ENCODE results near the gene PTPRG. TPM values are rescaled to one million over a fixed set of nuclear protein-coding genes. Genes with fewer than 3 reads are reported as not detected.

The PTPRG gene
- polyA plus RNA-seq, 3 donors, result not detected

DNA sequence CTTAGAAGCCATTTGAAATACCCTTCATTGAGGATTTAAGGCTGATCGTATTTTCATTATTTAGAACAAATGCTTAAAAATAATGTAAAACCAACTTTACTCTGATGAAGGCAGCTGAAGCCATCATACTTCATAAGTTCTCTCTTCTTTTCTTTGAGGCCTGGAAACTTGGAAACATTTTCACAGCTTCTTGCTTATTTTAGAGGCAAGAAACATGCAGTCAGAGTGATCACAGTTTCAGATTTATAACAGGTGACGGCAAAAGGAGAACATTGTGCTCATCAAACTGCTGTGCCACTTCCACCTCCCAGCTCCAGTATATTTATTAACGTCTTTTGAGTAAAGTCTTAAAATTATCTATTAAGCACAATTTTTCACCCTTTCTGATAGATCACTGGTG is 376.1 kb downstream of the PTPRG start:
- H3K9me3 Mint-ChIP-seq, result peaks cover 0 to 6% (median 4%) of the 10 kb centered on the region in 7 donors
- peaks cover 0 to 2% (median 0%) of the 10 kb centered on the region in 3 donors for H3K27me3 Mint-ChIP-seq (ENCODE audit: low read depth in 3 of 3)
- no peaks in the 10 kb centered on the region for H3K27me3 ChIP-seq (ENCODE audit: control insufficient read depth in 2 of 2, insufficient read depth in 2 of 2, low read length in 2 of 2)
- H3K27ac Mint-ChIP-seq, result no peak overlapping the region
- H3K27ac ChIP-seq (ENCODE audit: low read depth in 1 of 2, low read length in 2 of 2), result no peak overlapping the region
- no peaks in the 10 kb centered on the region for H4K20me1 ChIP-seq (ENCODE audit: insufficient read depth, low read length)
- no peaks in the 10 kb centered on the region for H3K79me2 ChIP-seq (ENCODE audit: insufficient read depth, low read length)
- H3K4me1 Mint-ChIP-seq, result no peaks in the 10 kb centered on the region
- no peak overlapping the region for H3K4me3 Mint-ChIP-seq
- no peaks in the 10 kb centered on the region for H3K36me3 Mint-ChIP-seq
- H3K4me3 ChIP-seq (replicated peaks in 1 of 3; ENCODE audit: low read depth in 2 of 3, low read length in 3 of 3), result no peak overlapping the region
- TF ChIP-seq, protein P1, sequence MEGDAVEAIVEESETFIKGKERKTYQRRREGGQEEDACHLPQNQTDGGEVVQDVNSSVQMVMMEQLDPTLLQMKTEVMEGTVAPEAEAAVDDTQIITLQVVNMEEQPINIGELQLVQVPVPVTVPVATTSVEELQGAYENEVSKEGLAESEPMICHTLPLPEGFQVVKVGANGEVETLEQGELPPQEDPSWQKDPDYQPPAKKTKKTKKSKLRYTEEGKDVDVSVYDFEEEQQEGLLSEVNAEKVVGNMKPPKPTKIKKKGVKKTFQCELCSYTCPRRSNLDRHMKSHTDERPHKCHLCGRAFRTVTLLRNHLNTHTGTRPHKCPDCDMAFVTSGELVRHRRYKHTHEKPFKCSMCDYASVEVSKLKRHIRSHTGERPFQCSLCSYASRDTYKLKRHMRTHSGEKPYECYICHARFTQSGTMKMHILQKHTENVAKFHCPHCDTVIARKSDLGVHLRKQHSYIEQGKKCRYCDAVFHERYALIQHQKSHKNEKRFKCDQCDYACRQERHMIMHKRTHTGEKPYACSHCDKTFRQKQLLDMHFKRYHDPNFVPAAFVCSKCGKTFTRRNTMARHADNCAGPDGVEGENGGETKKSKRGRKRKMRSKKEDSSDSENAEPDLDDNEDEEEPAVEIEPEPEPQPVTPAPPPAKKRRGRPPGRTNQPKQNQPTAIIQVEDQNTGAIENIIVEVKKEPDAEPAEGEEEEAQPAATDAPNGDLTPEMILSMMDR (IDR thresholded peaks at IDR 0.05), result no peak
- H3K4me2 ChIP-seq (replicated peaks; ENCODE audit: extremely low read depth, low read length, poor library complexity, severe bottlenecking), result no peak overlapping the region
- no peak overlapping the region for H3K9ac ChIP-seq (ENCODE audit: insufficient read depth, low read length, poor library complexity, severe bottlenecking)
- intact Hi-C loops (cut with micrococcal nuclease), result no loop called here
- no peak for DNase-seq
- H3K9me3 ChIP-seq (replicated peaks in 1 of 2; ENCODE audit: control insufficient read depth in 1 of 2, insufficient read depth in 1 of 2, low read length in 2 of 2), result peaks cover 0 to 8% of the 10 kb centered on the region in 2 donors
- 100% methylated on average over 1 of the region's 3 CpGs for WGBS (ENCODE audit: insufficient coverage)
- no peak overlapping the region for H2AFZ ChIP-seq (ENCODE audit: insufficient read depth, low read depth, low read length, poor library complexity, severe bottlenecking)
- H3K36me3 ChIP-seq (replicated peaks in 1 of 2; ENCODE audit: control insufficient read depth in 1 of 2, insufficient read depth in 2 of 2, low read length in 2 of 2), result no peaks in the 10 kb centered on the region
- no peaks in the 10 kb centered on the region for H3K4me1 ChIP-seq (ENCODE audit: control insufficient read depth in 1 of 2, insufficient read depth in 2 of 2, low read length in 2 of 2)

GRCh38 chr3:61938878-61939549 is 377.6 kb downstream of the PTPRG start:
- H3K9me3 Mint-ChIP-seq, result peaks cover 0 to 6% (median 4%) of the 10 kb centered on the region in 7 donors
- H3K36me3 Mint-ChIP-seq, result no peaks in the 10 kb centered on the region
- Histone ChIP-seq H3K9ac (ENCODE audit: insufficient read depth, low read length, poor library complexity, severe bottlenecking) (no peak overlapping the region), H3K4me2 (replicated peaks; ENCODE audit: extremely low read depth, low read length, poor library complexity, severe bottlenecking) (no peak overlapping the region), H3K36me3 (replicated peaks in 1 of 2; ENCODE audit: control insufficient read depth in 1 of 2, insufficient read depth in 2 of 2, low read length in 2 of 2) (no peaks in the 10 kb centered on the region), H2AFZ (ENCODE audit: insufficient read depth, low read depth, low read length, poor library complexity, severe bottlenecking) (no peak overlapping the region), H3K79me2 (ENCODE audit: insufficient read depth, low read length) (no peaks in the 10 kb centered on the region), H3K4me1 (ENCODE audit: control insufficient read depth in 1 of 2, insufficient read depth in 2 of 2, low read length in 2 of 2) (no peaks in the 10 kb centered on the region), H3K27me3 (ENCODE audit: control insufficient read depth in 2 of 2, insufficient read depth in 2 of 2, low read length in 2 of 2) (no peaks in the 10 kb centered on the region), H3K27ac (ENCODE audit: low read depth in 1 of 2, low read length in 2 of 2) (no peak overlapping the region), H4K20me1 (ENCODE audit: insufficient read depth, low read length) (no peaks in the 10 kb centered on the region), H3K4me3 (replicated peaks in 1 of 3; ENCODE audit: low read depth in 2 of 3, low read length in 3 of 3) (no peak overlapping the region), H3K9me3 (replicated peaks in 1 of 2; ENCODE audit: control insufficient read depth in 1 of 2, insufficient read depth in 1 of 2, low read length in 2 of 2) (peaks cover 0 to 8% of the 10 kb centered on the region in 2 donors)
- H3K4me3 Mint-ChIP-seq, result no peak overlapping the region
- DNase-seq, result no peak
- H3K27ac Mint-ChIP-seq, result no peak overlapping the region
- intact Hi-C loops (cut with micrococcal nuclease), result no loop called here
- WGBS (ENCODE audit: insufficient coverage), result 87% methylated on average over 6 of the region's 9 CpGs
- peaks cover 0 to 3% (median 0%) of the 10 kb centered on the region in 3 donors for H3K27me3 Mint-ChIP-seq (ENCODE audit: low read depth in 3 of 3)
- H3K4me1 Mint-ChIP-seq, result no peaks in the 10 kb centered on the region
- TF ChIP-seq, protein P1 (IDR thresholded peaks at IDR 0.05), result no peak
